HG03064 (cell line): ENCODE data around the gene FCHSD2.
"Not testable (repeated sequence)": the region's sequence is repeated elsewhere in the genome, so short reads cannot be mapped to it uniquely, and the experiment has no call there.

Experiments
- ATAC-seq: cut with Tn5 transposase; IDR thresholded peaks from one replicate; pipeline ENCODE4 v1.9.1; 2021; ENCODE audit warnings: low read depth; ENCODE audit not compliant: unreplicated experiment

Gene FCHSD2

GRCh38 chr11:72899238-72899637, 242.9 kb downstream of the FCHSD2 start:
- no peak for ATAC-seq

- ATAC-seq: no peak
Observed at GRCh38 chr11:72897506-72897905, 244.6 kb downstream of the FCHSD2 start.

- ATAC-seq: no peak
Observed at GRCh38 chr11:72896431-72896830, 245.7 kb downstream of the FCHSD2 start.

DNA sequence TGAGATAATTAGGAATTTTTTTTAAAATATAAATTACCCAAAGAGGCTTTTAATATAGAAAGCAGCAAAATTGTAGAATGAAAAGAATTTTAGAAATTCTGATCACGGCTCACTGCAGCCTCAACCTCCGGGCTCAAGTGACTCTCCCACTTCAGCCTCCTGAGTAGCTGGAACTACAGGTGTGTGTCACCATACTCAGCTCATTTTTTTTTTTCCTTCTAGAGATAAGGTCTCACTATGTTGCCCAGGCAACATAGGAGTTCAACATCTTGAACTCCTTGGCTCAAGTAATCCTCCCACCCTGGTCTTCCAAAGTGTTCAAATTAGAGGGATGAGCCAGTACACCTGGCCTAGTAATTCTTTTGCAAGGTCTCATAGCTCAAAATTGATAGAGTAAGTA, 251.2 kb downstream of the FCHSD2 start:
- ATAC-seq: no peak

DNA sequence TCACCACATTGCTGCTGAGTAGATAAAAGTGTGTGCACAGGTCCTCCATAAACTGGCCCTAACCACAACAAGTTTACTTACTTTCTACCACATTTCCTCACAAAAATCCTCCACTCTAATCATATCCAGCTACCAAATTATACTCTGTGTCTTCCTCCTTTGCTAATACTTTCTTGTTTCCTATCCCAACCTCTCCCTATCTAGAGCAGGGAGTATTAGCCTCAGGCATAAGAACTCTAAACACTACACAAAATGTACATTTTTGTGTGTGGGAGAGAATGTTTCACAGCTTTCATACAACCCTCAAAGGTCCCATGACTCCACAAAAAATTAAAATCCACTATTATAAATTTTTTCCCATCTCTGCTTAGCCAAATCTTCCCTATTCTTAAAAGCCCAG, 255.5 kb downstream of the FCHSD2 start:
- no peak for ATAC-seq

DNA sequence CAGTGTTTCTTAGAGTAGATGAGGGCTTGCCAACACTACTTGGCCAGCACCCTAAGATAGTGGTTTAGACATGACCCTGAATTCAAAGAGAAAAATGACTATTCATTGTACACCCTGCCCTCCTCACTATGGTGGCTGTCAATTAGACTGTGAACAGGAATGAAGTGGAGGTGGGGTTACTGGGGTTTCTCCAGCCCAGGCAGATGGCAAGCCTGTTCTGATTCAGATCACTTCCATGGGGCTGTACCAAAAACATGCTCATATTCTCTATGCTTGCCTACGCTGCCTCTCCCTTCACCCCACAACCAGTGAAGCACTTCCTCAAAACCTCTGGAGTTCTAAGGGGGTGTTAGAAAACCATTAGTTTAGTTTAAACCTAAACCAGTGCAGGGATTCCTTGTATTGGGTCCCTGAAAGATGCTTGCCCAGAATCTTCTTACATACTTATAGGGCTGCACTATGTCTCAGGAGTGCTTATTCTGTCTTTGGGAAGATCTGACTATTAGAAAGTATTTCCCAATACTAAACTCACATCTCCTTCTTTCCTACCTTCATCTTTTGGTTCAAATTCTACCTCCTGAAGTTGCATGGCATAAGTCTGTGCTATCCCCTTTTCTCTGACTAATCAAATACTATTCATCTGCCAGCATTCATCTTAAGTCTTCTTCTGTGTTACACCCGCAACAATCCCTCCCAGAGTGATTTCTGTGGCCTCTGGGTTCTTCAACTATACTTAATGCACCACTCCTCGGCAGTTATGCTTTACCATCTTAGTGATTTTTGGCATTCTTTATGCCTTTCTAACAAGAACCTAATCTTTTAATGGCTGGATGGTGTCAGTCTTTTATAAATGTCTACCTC, 256.1 kb downstream of the FCHSD2 start:
- ATAC-seq: no peak

DNA sequence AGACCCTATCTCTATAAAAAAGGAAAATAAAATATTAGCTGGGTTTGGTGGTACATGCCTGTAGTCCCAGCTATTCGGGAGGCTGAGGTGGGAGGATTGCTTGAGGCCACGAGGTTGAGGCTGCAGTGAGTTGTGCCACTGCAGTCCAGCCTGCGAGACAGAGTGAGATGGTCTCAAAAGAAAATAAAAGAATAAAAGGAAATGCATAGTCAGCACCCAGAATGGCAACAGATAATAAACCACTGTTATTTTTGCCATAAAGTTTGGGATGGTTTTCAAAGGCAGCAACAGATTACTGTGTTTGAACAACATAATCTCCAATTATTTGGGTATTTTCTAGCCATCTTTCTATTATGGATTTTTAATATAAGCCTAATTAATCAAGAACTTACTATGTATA, 266.0 kb downstream of the FCHSD2 start:
- ATAC-seq: no peak

- no peak for ATAC-seq
Observed at GRCh38 chr11:72875736-72876135, 266.4 kb downstream of the FCHSD2 start.

DNA sequence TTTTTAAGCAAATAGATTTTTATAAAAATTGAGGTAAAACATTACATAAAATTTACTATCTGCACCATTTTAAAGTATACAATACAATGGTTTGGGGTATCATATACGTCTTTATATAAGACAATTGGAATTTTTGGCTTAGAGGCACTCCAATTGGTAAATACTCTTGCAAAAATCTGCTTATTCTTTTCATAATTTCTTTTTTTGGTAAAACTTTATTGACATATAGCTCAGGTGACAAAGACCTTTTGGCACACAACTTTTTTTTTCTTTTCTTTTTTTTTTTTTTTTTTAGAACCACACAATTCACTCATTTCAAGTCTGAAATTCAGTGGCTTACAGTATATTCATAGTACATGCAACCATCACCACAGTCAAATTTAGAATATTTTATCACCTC, 270.1 kb downstream of the FCHSD2 start:
- no peak for ATAC-seq

- ATAC-seq: no peak
Observed at GRCh38 chr11:72871119-72871518, 271.0 kb downstream of the FCHSD2 start.

GRCh38 chr11:72869831-72870230, 272.3 kb downstream of the FCHSD2 start:
- no peak for ATAC-seq

- no peak for ATAC-seq
Observed at GRCh38 chr11:72867970-72868369, 274.1 kb downstream of the FCHSD2 start.

GRCh38 chr11:72864702-72865655, 277.1 kb downstream of the FCHSD2 start:
- no peak for ATAC-seq

DNA sequence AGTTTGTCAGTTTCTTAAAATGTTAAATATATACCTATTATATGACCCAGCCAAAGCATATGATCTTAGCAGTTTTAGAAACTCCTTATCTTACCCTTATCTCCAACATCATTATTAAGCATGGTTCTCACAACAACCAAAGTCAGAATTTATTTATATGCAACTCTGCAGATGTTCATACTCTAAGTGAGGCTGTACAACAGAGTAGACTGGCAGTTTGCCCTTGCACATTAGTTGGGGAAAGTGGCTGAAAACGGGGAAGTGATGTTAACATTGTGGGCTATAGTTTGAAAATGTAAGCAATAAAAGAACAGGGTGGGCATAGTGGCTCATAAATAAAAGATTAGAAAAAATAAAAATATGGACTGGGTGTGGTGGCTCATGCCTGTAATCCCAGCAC, 278.2 kb downstream of the FCHSD2 start:
- no peak for ATAC-seq

DNA sequence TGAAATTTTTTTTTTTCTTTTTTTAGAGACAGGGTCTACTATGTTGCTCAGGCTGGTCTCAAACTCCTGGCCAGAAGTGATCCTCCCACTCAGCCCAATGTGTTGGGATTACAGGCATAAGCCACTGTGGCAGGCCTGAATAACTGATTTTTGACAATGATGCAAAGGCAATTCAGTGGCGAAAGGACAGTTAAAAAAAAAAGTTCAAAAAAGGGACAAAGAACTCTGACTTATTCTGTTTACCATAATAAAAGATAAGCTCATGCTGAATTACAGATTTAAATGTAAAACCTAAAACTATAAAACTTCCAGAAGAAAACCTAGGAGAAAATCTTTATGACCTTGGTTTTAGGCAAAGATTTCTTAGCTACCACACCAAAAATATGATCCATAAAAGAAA, 279.0 kb downstream of the FCHSD2 start:
- ATAC-seq: no peak

GRCh38 chr11:72860592-72860991, 281.5 kb downstream of the FCHSD2 start:
- ATAC-seq: no peak

- ATAC-seq: no peak
Observed at GRCh38 chr11:72860010-72860409, 282.1 kb downstream of the FCHSD2 start.

- ATAC-seq: no peak
Observed at GRCh38 chr11:72859126-72859525, 283.0 kb downstream of the FCHSD2 start.

- ATAC-seq: not testable (repeated sequence)
Observed at GRCh38 chr11:72858267-72858666, 283.9 kb downstream of the FCHSD2 start.

- no peak for ATAC-seq
Observed at GRCh38 chr11:72856551-72857345, 285.4 kb downstream of the FCHSD2 start.

DNA sequence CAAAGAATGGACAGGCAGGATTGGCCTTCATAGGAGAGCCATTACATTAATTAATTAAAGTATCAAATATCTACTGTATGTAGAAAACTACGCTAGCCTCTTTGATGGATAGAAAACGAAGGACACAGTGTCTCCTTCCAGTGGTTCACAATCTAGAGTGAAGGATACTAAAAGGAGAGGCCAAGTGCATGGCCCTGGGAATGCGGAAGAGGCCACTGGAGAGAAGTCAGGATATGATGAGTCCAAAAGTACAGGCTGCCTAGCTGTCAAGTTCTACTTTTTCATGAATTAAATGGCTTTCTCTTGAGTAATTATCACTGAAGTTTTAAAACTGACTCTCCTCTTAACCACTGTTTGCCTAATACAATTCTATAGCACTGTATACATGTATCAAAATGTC, 286.1 kb downstream of the FCHSD2 start:
- ATAC-seq: no peak
